GM18499 (cell line): ENCODE data around the gene TMEM255B.
"Not testable (repeated sequence)": the region's sequence is repeated elsewhere in the genome, so short reads cannot be mapped to it uniquely, and the experiment has no call there.

Experiments
- ATAC-seq: cut with Tn5 transposase; IDR thresholded peaks from one replicate; pipeline ENCODE4 v1.9.1; 2021; ENCODE audit warnings: moderate number of reproducible peaks; ENCODE audit not compliant: insufficient read depth, unreplicated experiment

The TMEM255B gene

GRCh38 chr13:113783966-113784644 is 25.1 kb downstream of the TMEM255B start:
- ATAC-seq = no peak

GRCh38 chr13:113784645-113785024 is 25.6 kb downstream of the TMEM255B start:
- ATAC-seq = no peak

- ATAC-seq = no peak
These were observed 26.3 kb downstream of the TMEM255B start for GRCh38 chr13:113785051-113786010.

GRCh38 chr13:113786262-113786841 is 27.3 kb downstream of the TMEM255B start:
- ATAC-seq = no peak

GRCh38 chr13:113787694-113788093 is 28.7 kb downstream of the TMEM255B start:
- no peak for ATAC-seq

GRCh38 chr13:113788413-113789135 is 29.5 kb downstream of the TMEM255B start:
- no peak for ATAC-seq

- ATAC-seq = no peak
These were observed 30.1 kb downstream of the TMEM255B start for GRCh38 chr13:113789167-113789566.

GRCh38 chr13:113789931-113790330 is 30.9 kb downstream of the TMEM255B start:
- not testable (repeated sequence) for ATAC-seq

- ATAC-seq = no peak
These were observed 32.2 kb downstream of the TMEM255B start for GRCh38 chr13:113791226-113791625.

- no peak for ATAC-seq
These were observed 32.7 kb downstream of the TMEM255B start for GRCh38 chr13:113791761-113792160.

- ATAC-seq = no peak
These were observed 33.3 kb downstream of the TMEM255B start for GRCh38 chr13:113792236-113792770.

GRCh38 chr13:113792886-113793717 is 34.1 kb downstream of the TMEM255B start:
- no peak for ATAC-seq

- ATAC-seq = no peak
These were observed 34.7 kb downstream of the TMEM255B start for GRCh38 chr13:113793718-113794085.

- no peak for ATAC-seq
These were observed 35.1 kb downstream of the TMEM255B start for GRCh38 chr13:113794086-113794485.

GRCh38 chr13:113794764-113795173 is 35.7 kb downstream of the TMEM255B start:
- ATAC-seq = no peak

- ATAC-seq = not testable (repeated sequence)
These were observed 36.3 kb downstream of the TMEM255B start for GRCh38 chr13:113795362-113795761.

GRCh38 chr13:113796211-113796963 is 37.4 kb downstream of the TMEM255B start:
- no peak for ATAC-seq

GRCh38 chr13:113796964-113797676 is 38.1 kb downstream of the TMEM255B start:
- ATAC-seq = no peak
